Smooth muscle cell (in vitro differentiated cells): ENCODE results near the gene LENEP. TPM values are rescaled to one million over a fixed set of nuclear protein-coding genes. Genes with fewer than 3 reads are reported as not detected.

Experiments
- DNase-seq: peaks from one replicate; lab custom pipeline; 2025; ENCODE audit not compliant: unreplicated experiment; lab: John Stamatoyannopoulos, UW
- H2AFZ ChIP-seq: fragments of 200-600 bp; sonication (generic); 2 replicates; pipeline ENCODE4 v1.6.0; 2016; ENCODE audit warnings: antibody characterized with exemption, low read depth, mild to moderate bottlenecking
- H3F3A ChIP-seq: fragments of 200-600 bp; sonication (generic); 2 replicates; pipeline ENCODE4 v1.6.0; 2017; ENCODE audit warnings: antibody characterized with exemption, low read depth
- H3K27ac ChIP-seq: fragments of 200-600 bp; sonication (generic); 2 replicates; pipeline ENCODE4 v1.5.1; 2016; ENCODE audit warnings: low read depth, mild to moderate bottlenecking
- H3K27me3 ChIP-seq: fragments of 200-600 bp; sonication (generic); 2 replicates; pipeline ENCODE4 v1.6.1; 2016; ENCODE audit warnings: low read depth, mild to moderate bottlenecking
- H3K36me3 ChIP-seq: fragments of 200-600 bp; sonication (generic); 2 replicates; pipeline ENCODE4 v1.5.1; 2016; ENCODE audit warnings: low read depth
- H3K4me1 ChIP-seq: fragments of 200-600 bp; sonication (generic); 2 replicates; pipeline ENCODE4 v1.5.1; 2016; ENCODE audit warnings: low read depth
- H3K4me2 ChIP-seq: fragments of 200-600 bp; sonication (generic); 2 replicates; pipeline ENCODE4 v1.6.0; 2016; ENCODE audit warnings: mild to moderate bottlenecking
- H3K4me3 ChIP-seq: fragments of 200-600 bp; sonication (generic); 2 replicates; pipeline ENCODE4 v1.5.1; 2016; ENCODE audit warnings: mild to moderate bottlenecking
- H3K79me2 ChIP-seq: fragments of 200-600 bp; sonication (generic); 2 replicates; pipeline ENCODE4 v1.6.0; 2016; ENCODE audit warnings: low read depth, mild to moderate bottlenecking
- H3K9ac ChIP-seq: fragments of 200-600 bp; sonication (generic); 2 replicates; pipeline ENCODE4 v1.6.0; 2016; ENCODE audit warnings: low read depth
- H3K9me3 ChIP-seq: fragments of 200-600 bp; sonication (generic); replicated peaks from 2 replicates; pipeline ENCODE4 v1.5.1; 2016; ENCODE audit warnings: low read depth
- H4K20me1 ChIP-seq: fragments of 200-600 bp; sonication (generic); 2 replicates; pipeline ENCODE4 v1.6.0; 2016; ENCODE audit warnings: low read depth
- CTCF ChIP-seq: fragments of 200-600 bp; sonication (generic); IDR thresholded peaks from 2 replicates; pipeline ENCODE4 v1.5.1; 2017; ENCODE audit warnings: borderline replicate concordance, mild to moderate bottlenecking, antibody characterized with exemption; ENCODE audit not compliant: insufficient read depth, poor library complexity, severe bottlenecking
- WGBS: methylation state at CpG from one replicate; pipeline ENCODE4 v1.1.7; 2016; ENCODE audit warnings: low lambda C conversion rate; 5-methylcytosine and 5-hydroxymethylcytosine counted together
- polyA plus RNA-seq: library from polyadenylated mRNA; unstranded; fragments of >200 nt; fragmentation: Nextera tagmentation; extraction: Ambion mirVana; gene quantifications from 2 replicates; pipeline ENCODE4 v1.2.1, GENCODE V29; 2016
- total RNA-seq: library from RNA; depleted of rRNA; stranded (reverse); fragments of >200 nt; gene quantifications from 2 replicates; pipeline ENCODE4 v1.2.3, GENCODE V29; 2014

The LENEP gene
- total and polyA plus RNA-seq, 2 experiments from 2014 or later = not detected

- WGBS = 98% methylated on average over 2 of the region's 2 CpGs
- no peak overlapping the region for H3K9ac ChIP-seq
- H3K4me3 ChIP-seq = no peak overlapping the region
Measured at GRCh38 chr1:155035936-155036335, 42.5 kb downstream of the LENEP start.

GRCh38 chr1:155037043-155037442 is 43.7 kb downstream of the LENEP start:
- Histone ChIP-seq H3K9me3 (no peaks in the 10 kb centered on the region), H3K4me3 (no peak overlapping the region), H3K4me1 (no peaks in the 10 kb centered on the region), H3K9ac (no peak overlapping the region), H3K36me3 (no peaks in the 10 kb centered on the region), H2AFZ (no peak overlapping the region), H4K20me1 (no peaks in the 10 kb centered on the region), H3F3A (no peaks in the 10 kb centered on the region), H3K4me2 (no peak overlapping the region), H3K79me2 (no peaks in the 10 kb centered on the region), H3K27ac (no peak overlapping the region), H3K27me3 (no peaks in the 10 kb centered on the region)
- TF ChIP-seq CTCF = no peak
- 84% methylated on average over 3 of the region's 3 CpGs for WGBS
- DNase-seq = no peak

More at GRCh38 chr1:155035936-155036335, 42.5 kb downstream of the LENEP start:
- Histone ChIP-seq H3K79me2 (no peaks in the 10 kb centered on the region), H3K27ac (no peak overlapping the region), H3K9me3 (no peaks in the 10 kb centered on the region), H3K27me3 (no peaks in the 10 kb centered on the region), H3K4me1 (no peaks in the 10 kb centered on the region), H4K20me1 (no peaks in the 10 kb centered on the region), H2AFZ (no peak overlapping the region), H3K36me3 (no peaks in the 10 kb centered on the region), H3K4me2 (no peak overlapping the region), H3F3A (no peaks in the 10 kb centered on the region)
- TF ChIP-seq CTCF = no peak
- no peak for DNase-seq

GRCh38 chr1:155037851-155038441 is 44.6 kb downstream of the LENEP start:
- Histone ChIP-seq H2AFZ (no peak overlapping the region), H3K27me3 (no peaks in the 10 kb centered on the region), H3K9ac (no peak overlapping the region), H3K79me2 (no peaks in the 10 kb centered on the region), H4K20me1 (no peaks in the 10 kb centered on the region), H3F3A (no peaks in the 10 kb centered on the region), H3K27ac (no peak overlapping the region), H3K4me3 (no peak overlapping the region), H3K36me3 (no peaks in the 10 kb centered on the region), H3K4me2 (no peak overlapping the region), H3K4me1 (no peaks in the 10 kb centered on the region), H3K9me3 (no peaks in the 10 kb centered on the region)
- 88% methylated on average over 6 of the region's 6 CpGs for WGBS
- DNase-seq = no peak
- no peak for TF ChIP-seq CTCF
